GM23338 (cell line): ENCODE results near the gene RGS7.

Source experiments
- CREB1 ChIP-seq: fragments of 250-450 bp; sonication (Bioruptor Pico); IDR thresholded peaks from 2 replicates; pipeline ENCODE4 v1.5.0; 2020; ENCODE audit warnings: low read depth, mild to moderate bottlenecking, moderate library complexity
- EZH2 ChIP-seq: fragments of 200-600 bp; sonication (generic); IDR thresholded peaks from one replicate; pipeline ENCODE4 v1.8.0; 2017; ENCODE audit warnings: antibody characterized with exemption, mild to moderate bottlenecking, low read depth; ENCODE audit not compliant: unreplicated experiment
- EZH2phosphoT487 ChIP-seq: fragments of 200-600 bp; sonication (generic); IDR thresholded peaks from one replicate; pipeline ENCODE4 v1.8.1; 2018; ENCODE audit warnings: antibody characterized with exemption; ENCODE audit not compliant: unreplicated experiment
- JUNB ChIP-seq: IDR thresholded peaks from one replicate; pipeline ENCODE4 v1.6.1; 2016; ENCODE audit warnings: antibody characterized with exemption; ENCODE audit not compliant: unreplicated experiment
- POLR2AphosphoS5 ChIP-seq: IDR thresholded peaks from 2 replicates; pipeline ENCODE4 v1.6.1; 2016; ENCODE audit warnings: antibody characterized with exemption, low read depth
- ZNF331 ChIP-seq: fragments of 250-450 bp; sonication (Bioruptor Pico); IDR thresholded peaks from 2 replicates; pipeline ENCODE4 v1.5.0; 2020; ENCODE audit warnings: low read depth, mild to moderate bottlenecking, moderate library complexity
- TF ChIP-seq, protein P1 (sequence below), 2 experiments: fragments of 200-600 bp in 1 of 2; sonication (generic) in 1 of 2; conservative IDR thresholded peaks; 2 replicates each; pipeline versions ENCODE4 v1.5.1 to v1.6.1; 2016 to 2017; ENCODE audit warnings: antibody characterized with exemption in 2 of 2, low read depth in 2 of 2, mild to moderate bottlenecking in 2 of 2, moderate library complexity in 1 of 2
- TF ChIP-seq, protein P2 (sequence below): IDR thresholded peaks from one replicate; pipeline ENCODE4 v1.6.1; 2018; ENCODE audit warnings: antibody characterized with exemption; ENCODE audit not compliant: unreplicated experiment
- TF ChIP-seq, protein P3 (sequence below): IDR thresholded peaks from 2 replicates; pipeline ENCODE4 v1.6.1; 2016; ENCODE audit warnings: antibody characterized with exemption

DNA sequence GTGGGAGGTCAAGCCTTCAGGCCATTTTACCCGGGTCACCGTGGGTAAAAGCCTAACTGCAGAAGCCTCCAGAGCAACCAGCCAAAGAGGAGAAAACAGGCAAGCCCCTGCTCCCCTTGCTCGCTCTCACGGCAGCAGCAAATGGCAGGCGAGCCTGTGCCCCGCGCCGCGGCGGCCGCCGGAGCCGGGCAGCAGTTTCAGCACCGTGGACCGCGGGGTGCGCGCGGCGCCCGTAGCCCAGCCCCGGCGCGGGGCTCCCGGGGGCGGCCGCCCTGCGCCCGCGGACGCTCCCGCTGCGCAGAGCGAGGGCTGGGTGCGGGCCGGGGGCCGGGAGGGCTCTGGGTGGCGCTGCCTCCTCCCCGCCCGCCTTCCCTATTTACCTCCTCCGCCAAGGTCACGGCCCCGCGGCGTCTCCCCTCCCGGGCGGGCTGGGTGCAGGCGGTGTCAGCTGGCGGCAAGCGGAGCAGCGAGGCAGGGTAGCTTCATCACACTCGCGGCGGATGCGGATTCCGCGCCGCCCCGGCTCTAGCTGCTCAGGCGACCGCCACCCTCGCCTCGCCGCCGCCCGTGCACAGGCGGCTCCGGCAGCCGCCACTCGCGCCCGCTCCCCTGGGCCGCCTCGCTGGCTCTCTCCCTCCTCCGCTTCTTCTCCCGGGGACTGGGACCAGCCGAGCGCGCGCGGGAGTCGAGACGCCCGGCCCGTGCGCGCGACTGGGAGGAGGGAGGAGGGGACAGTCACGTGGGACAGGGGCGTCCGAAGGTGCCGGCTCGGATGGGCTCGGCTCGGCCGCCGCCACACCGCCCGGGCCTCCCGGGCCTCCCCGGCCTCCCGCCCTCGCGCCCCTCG, at the start of gene RGS7:
- TF ChIP-seq, protein P1, sequence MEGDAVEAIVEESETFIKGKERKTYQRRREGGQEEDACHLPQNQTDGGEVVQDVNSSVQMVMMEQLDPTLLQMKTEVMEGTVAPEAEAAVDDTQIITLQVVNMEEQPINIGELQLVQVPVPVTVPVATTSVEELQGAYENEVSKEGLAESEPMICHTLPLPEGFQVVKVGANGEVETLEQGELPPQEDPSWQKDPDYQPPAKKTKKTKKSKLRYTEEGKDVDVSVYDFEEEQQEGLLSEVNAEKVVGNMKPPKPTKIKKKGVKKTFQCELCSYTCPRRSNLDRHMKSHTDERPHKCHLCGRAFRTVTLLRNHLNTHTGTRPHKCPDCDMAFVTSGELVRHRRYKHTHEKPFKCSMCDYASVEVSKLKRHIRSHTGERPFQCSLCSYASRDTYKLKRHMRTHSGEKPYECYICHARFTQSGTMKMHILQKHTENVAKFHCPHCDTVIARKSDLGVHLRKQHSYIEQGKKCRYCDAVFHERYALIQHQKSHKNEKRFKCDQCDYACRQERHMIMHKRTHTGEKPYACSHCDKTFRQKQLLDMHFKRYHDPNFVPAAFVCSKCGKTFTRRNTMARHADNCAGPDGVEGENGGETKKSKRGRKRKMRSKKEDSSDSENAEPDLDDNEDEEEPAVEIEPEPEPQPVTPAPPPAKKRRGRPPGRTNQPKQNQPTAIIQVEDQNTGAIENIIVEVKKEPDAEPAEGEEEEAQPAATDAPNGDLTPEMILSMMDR (conservative IDR thresholded peaks at IDR 0.05; ENCODE audit: low read depth in 2 of 2), result no peak
- TF ChIP-seq, protein P2, sequence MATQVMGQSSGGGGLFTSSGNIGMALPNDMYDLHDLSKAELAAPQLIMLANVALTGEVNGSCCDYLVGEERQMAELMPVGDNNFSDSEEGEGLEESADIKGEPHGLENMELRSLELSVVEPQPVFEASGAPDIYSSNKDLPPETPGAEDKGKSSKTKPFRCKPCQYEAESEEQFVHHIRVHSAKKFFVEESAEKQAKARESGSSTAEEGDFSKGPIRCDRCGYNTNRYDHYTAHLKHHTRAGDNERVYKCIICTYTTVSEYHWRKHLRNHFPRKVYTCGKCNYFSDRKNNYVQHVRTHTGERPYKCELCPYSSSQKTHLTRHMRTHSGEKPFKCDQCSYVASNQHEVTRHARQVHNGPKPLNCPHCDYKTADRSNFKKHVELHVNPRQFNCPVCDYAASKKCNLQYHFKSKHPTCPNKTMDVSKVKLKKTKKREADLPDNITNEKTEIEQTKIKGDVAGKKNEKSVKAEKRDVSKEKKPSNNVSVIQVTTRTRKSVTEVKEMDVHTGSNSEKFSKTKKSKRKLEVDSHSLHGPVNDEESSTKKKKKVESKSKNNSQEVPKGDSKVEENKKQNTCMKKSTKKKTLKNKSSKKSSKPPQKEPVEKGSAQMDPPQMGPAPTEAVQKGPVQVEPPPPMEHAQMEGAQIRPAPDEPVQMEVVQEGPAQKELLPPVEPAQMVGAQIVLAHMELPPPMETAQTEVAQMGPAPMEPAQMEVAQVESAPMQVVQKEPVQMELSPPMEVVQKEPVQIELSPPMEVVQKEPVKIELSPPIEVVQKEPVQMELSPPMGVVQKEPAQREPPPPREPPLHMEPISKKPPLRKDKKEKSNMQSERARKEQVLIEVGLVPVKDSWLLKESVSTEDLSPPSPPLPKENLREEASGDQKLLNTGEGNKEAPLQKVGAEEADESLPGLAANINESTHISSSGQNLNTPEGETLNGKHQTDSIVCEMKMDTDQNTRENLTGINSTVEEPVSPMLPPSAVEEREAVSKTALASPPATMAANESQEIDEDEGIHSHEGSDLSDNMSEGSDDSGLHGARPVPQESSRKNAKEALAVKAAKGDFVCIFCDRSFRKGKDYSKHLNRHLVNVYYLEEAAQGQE, result peak; percentile 60
- TF ChIP-seq CREB1 (CRISPR knock-in tag) (no peak), POLR2AphosphoS5 (peak; percentile 35; the same call in 1 of the 2 replicates), EZH2 (no peak), EZH2phosphoT487 (no peak), ZNF331 (CRISPR knock-in tag) (no peak), JUNB (no peak)
- TF ChIP-seq, protein P3, sequence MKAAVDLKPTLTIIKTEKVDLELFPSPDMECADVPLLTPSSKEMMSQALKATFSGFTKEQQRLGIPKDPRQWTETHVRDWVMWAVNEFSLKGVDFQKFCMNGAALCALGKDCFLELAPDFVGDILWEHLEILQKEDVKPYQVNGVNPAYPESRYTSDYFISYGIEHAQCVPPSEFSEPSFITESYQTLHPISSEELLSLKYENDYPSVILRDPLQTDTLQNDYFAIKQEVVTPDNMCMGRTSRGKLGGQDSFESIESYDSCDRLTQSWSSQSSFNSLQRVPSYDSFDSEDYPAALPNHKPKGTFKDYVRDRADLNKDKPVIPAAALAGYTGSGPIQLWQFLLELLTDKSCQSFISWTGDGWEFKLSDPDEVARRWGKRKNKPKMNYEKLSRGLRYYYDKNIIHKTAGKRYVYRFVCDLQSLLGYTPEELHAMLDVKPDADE, result no peak
